BE2C (cell line): ENCODE results near the gene AEBP2.
"Not testable (repeated sequence)": the region's sequence is repeated elsewhere in the genome, so short reads cannot be mapped to it uniquely, and the experiment has no call there.

Source experiments
- DNase-seq: peaks from one replicate; pipeline ENCODE4 v3.0.0-alpha.2; 2020
- H3K27me3 ChIP-seq: fragments of 250-450 bp; sonication (Bioruptor Pico); 2 replicates; pipeline ENCODE4 v1.5.1; 2020; ENCODE audit warnings: mild to moderate bottlenecking
- H3K36me3 ChIP-seq: fragments of 250-450 bp; sonication (Bioruptor Pico); 2 replicates; pipeline ENCODE4 v1.5.1; 2020; ENCODE audit warnings: mild to moderate bottlenecking
- H3K4me1 ChIP-seq: fragments of 250-450 bp; sonication (Bioruptor Pico); 2 replicates; pipeline ENCODE4 v1.5.1; 2020
- H3K4me3 ChIP-seq: 2 replicates; pipeline ENCODE4 v1.5.1; 2011; ENCODE audit warnings: low read depth, low read length
- H3K9me3 ChIP-seq: fragments of 250-450 bp; sonication (Bioruptor Pico); 2 replicates; pipeline ENCODE4 v1.5.1; 2020
- TF ChIP-seq, protein P1 (sequence below): IDR thresholded peaks from 2 replicates; pipeline ENCODE4 v1.5.1; 2012; ENCODE audit warnings: mild to moderate bottlenecking, low read depth, low read length

Gene AEBP2

DNA sequence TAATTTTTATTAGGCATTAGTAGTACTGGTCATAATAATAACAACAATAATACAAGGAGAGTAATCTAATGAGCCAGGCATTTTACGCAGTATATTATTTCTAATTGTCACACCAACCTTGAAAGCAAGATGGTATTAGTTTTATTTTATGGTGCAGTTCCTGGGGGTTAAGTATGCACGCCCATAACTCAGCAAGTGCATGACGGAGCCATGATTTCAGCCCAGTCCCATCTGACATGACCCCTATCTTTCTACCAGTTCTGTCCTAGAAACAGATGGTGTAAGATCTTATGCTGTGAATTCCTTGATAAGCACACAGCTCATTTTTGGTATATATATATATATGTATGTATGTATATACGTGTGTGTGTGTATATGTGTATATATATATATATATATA lies 106.0 kb downstream of the AEBP2 start:
- Histone ChIP-seq H3K4me1 (no peaks in the 10 kb centered on the region), H3K4me3 (no peak overlapping the region), H3K9me3 (no peaks in the 10 kb centered on the region), H3K36me3 (no peaks in the 10 kb centered on the region), H3K27me3 (no peaks in the 10 kb centered on the region)
- TF ChIP-seq, protein P1, sequence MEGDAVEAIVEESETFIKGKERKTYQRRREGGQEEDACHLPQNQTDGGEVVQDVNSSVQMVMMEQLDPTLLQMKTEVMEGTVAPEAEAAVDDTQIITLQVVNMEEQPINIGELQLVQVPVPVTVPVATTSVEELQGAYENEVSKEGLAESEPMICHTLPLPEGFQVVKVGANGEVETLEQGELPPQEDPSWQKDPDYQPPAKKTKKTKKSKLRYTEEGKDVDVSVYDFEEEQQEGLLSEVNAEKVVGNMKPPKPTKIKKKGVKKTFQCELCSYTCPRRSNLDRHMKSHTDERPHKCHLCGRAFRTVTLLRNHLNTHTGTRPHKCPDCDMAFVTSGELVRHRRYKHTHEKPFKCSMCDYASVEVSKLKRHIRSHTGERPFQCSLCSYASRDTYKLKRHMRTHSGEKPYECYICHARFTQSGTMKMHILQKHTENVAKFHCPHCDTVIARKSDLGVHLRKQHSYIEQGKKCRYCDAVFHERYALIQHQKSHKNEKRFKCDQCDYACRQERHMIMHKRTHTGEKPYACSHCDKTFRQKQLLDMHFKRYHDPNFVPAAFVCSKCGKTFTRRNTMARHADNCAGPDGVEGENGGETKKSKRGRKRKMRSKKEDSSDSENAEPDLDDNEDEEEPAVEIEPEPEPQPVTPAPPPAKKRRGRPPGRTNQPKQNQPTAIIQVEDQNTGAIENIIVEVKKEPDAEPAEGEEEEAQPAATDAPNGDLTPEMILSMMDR: no peak
- DNase-seq: no peak

DNA sequence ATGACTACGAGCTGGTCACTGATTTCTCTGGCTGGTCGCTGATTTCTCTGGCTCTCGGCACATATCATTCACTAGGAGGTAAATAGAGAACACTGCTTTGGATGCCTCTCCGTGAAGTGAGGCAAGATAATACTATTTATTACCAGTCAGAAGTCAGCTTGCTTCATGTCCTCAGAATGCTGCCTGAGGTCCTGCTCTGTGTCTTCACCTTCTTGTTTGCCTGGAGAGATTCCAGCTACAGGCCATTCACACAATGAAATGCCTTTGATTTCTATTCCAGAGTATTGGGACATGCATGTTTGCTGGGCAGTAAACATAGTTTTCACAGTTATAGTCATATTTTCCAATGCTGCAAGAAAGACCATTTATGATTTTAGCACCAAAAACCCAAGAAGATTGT lies 106.7 kb downstream of the AEBP2 start:
- no peak overlapping the region for H3K4me3 ChIP-seq
- H3K36me3 ChIP-seq: no peaks in the 10 kb centered on the region
- DNase-seq: no peak
- TF ChIP-seq, protein P1: no peak
- no peaks in the 10 kb centered on the region for H3K27me3 ChIP-seq
- no peaks in the 10 kb centered on the region for H3K9me3 ChIP-seq
- no peaks in the 10 kb centered on the region for H3K4me1 ChIP-seq

GRCh38 chr12:19546611-19547162 lies 107.4 kb downstream of the AEBP2 start:
- no peaks in the 10 kb centered on the region for H3K27me3 ChIP-seq
- no peak overlapping the region for H3K4me3 ChIP-seq
- no peaks in the 10 kb centered on the region for H3K9me3 ChIP-seq
- no peak for DNase-seq
- TF ChIP-seq, protein P1: no peak
- no peaks in the 10 kb centered on the region for H3K4me1 ChIP-seq
- H3K36me3 ChIP-seq: no peaks in the 10 kb centered on the region

- DNase-seq: no peak
- Histone ChIP-seq H3K36me3 (no peaks in the 10 kb centered on the region), H3K27me3 (no peaks in the 10 kb centered on the region), H3K4me1 (no peaks in the 10 kb centered on the region), H3K9me3 (no peaks in the 10 kb centered on the region), H3K4me3 (no peak overlapping the region)
- TF ChIP-seq, protein P1: no peak
Measured at GRCh38 chr12:19547271-19547671, 108.0 kb downstream of the AEBP2 start.

DNA sequence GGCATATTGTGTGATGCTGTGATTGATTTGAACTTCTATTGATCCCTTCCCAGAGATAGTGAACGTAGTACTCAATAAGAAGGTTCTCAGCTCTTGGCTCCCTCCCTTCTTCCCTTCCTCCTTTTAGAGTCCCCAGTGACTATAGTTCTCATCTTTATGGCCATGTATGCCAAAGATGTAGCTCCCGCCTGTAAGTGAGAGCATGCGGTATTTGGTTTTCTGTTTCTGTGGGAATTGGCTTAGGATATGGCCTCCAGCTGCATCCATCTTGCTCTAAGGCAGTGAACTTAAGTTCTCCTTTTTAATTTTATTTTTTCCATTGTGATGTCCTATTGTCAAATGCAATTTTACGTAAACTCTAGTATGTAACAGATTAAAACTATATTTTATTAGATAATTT lies 109.5 kb downstream of the AEBP2 start:
- TF ChIP-seq, protein P1: no peak
- no peaks in the 10 kb centered on the region for H3K36me3 ChIP-seq
- no peak for DNase-seq
- no peak overlapping the region for H3K4me3 ChIP-seq
- peaks cover 6% of the 10 kb centered on the region; the same call in 1 of the 2 replicates for H3K4me1 ChIP-seq
- no peaks in the 10 kb centered on the region for H3K9me3 ChIP-seq
- H3K27me3 ChIP-seq: no peaks in the 10 kb centered on the region

DNA sequence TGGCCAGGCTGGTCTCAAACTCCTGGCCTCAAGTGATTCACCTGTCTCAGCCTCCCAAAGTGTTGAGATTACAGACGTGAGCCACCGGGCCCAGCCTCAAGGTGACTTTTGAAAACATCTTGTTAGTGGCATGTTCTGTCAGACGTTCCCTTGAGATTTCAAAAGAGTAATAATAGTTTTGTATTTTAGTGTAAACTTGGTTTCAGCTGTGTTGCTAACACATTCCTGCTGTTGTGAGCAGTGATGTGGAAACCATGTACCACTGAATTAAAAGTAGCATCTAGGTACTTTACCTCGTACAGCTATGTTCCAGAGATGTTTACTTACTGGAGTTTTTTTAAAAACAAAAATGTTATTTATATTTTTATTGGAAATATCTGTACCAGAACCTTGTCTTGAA lies 111.3 kb downstream of the AEBP2 start:
- peaks cover 6% of the 10 kb centered on the region; the same call in 1 of the 2 replicates for H3K4me1 ChIP-seq
- DNase-seq: no peak
- no peaks in the 10 kb centered on the region for H3K9me3 ChIP-seq
- H3K27me3 ChIP-seq: no peaks in the 10 kb centered on the region
- no peak overlapping the region for H3K4me3 ChIP-seq
- TF ChIP-seq, protein P1: no peak
- H3K36me3 ChIP-seq: no peaks in the 10 kb centered on the region

DNA sequence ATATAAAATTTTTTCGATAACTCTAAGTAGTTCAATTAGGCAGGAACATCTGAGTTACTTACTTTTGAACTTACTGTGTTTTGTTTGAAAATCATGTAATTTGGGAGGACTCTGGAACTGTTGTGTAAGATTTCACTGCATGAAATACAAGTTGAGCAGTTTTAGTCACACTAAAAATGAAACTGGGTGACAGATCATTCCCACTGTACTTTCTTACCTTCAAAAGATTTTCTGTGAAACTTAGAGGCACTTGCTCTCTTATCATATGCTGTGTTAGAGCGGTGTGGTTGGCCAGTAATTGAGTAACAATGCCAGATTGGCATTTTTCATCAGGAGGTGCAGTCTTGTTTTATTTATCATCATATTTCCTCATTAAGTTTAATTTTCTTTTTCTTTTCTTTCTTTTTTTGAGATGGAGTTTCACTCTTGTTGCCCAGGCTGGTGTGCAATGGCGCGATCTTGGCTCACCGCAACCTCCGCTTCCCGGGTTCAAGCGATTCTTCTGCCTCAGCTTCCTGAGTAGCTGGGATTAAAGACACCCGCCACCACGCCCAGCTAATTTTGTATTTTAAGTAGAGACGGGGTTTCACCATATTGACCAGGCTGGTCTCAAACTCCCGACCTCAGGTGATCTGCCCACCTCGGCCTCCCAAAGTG lies 113.3 kb downstream of the AEBP2 start:
- H3K27me3 ChIP-seq, H3K4me3 ChIP-seq, H3K36me3 ChIP-seq, H3K9me3 ChIP-seq, H3K4me1 ChIP-seq, DNase-seq: not testable (repeated sequence)
